ENCODE data around the gene TNRC6B. TPM values are rescaled to one million over a fixed set of nuclear protein-coding genes. Genes with fewer than 3 reads are reported as not detected.
"Not testable (repeated sequence)": the region's sequence is repeated elsewhere in the genome, so short reads cannot be mapped to it uniquely, and the experiment has no call there.

TNRC6B gene
- total and polyA plus RNA-seq, 9 donors, result 7.0 to 21.7 (median 9.7) TPM

GRCh38 chr22:40368836-40369235 lies 191.1 kb downstream of the TNRC6B start:
- no peak overlapping the region for H3K4me3 ChIP-seq (ENCODE audit: low read length)
- WGBS (ENCODE audit: insufficient coverage), result 100% methylated on average over 2 of the region's 3 CpGs
- no peak overlapping the region for H3K27ac ChIP-seq (ENCODE audit: low read length)
- peaks cover 38% of the 10 kb centered on the region for H3K36me3 ChIP-seq (ENCODE audit: control insufficient read depth, insufficient read depth, low read length)
- H3K27me3 ChIP-seq (ENCODE audit: control insufficient read depth, insufficient read depth, low read length), result no peaks in the 10 kb centered on the region
- peaks cover 7% of the 10 kb centered on the region for H3K4me1 ChIP-seq (ENCODE audit: control insufficient read depth, insufficient read depth, low read length)
- no peak for DNase-seq
- no peaks in the 10 kb centered on the region for H3K9me3 ChIP-seq (replicated peaks; ENCODE audit: control insufficient read depth, low read depth, low read length)

- Histone ChIP-seq H3K27ac (ENCODE audit: low read length) (no peak overlapping the region), H3K27me3 (ENCODE audit: control insufficient read depth, insufficient read depth, low read length) (no peaks in the 10 kb centered on the region), H3K9me3 (replicated peaks; ENCODE audit: control insufficient read depth, low read depth, low read length) (no peaks in the 10 kb centered on the region), H3K4me3 (ENCODE audit: low read length) (no peak overlapping the region), H3K36me3 (ENCODE audit: control insufficient read depth, insufficient read depth, low read length) (peaks cover 10% of the 10 kb centered on the region), H3K4me1 (ENCODE audit: control insufficient read depth, insufficient read depth, low read length) (peaks cover 4% of the 10 kb centered on the region)
- WGBS (ENCODE audit: insufficient coverage), result 96% methylated on average over 6 of the region's 8 CpGs
- no peak for DNase-seq
Measured at GRCh38 chr22:40374567-40374966, 196.8 kb downstream of the TNRC6B start.

- DNase-seq, result no peak
- 76% methylated on average over 2 of the region's 5 CpGs for WGBS (ENCODE audit: insufficient coverage)
- Histone ChIP-seq H3K4me1 (ENCODE audit: control insufficient read depth, insufficient read depth, low read length) (peaks cover 4% of the 10 kb centered on the region), H3K27me3 (ENCODE audit: control insufficient read depth, insufficient read depth, low read length) (no peaks in the 10 kb centered on the region), H3K27ac (ENCODE audit: low read length) (no peak overlapping the region), H3K36me3 (ENCODE audit: control insufficient read depth, insufficient read depth, low read length) (peaks cover 7% of the 10 kb centered on the region), H3K4me3 (ENCODE audit: low read length) (no peak overlapping the region), H3K9me3 (replicated peaks; ENCODE audit: control insufficient read depth, low read depth, low read length) (no peaks in the 10 kb centered on the region)
Measured at GRCh38 chr22:40376149-40376548, 198.4 kb downstream of the TNRC6B start.

- WGBS (ENCODE audit: insufficient coverage), result no CpG with 5 or more reads among the region's 2 CpGs
- H3K4me3 ChIP-seq (ENCODE audit: low read length), result no peak overlapping the region
- no peaks in the 10 kb centered on the region for H3K4me1 ChIP-seq (ENCODE audit: control insufficient read depth, insufficient read depth, low read length)
- peaks cover 4% of the 10 kb centered on the region for H3K36me3 ChIP-seq (ENCODE audit: control insufficient read depth, insufficient read depth, low read length)
- no peaks in the 10 kb centered on the region for H3K9me3 ChIP-seq (replicated peaks; ENCODE audit: control insufficient read depth, low read depth, low read length)
- no peak for DNase-seq
- H3K27ac ChIP-seq (ENCODE audit: low read length), result no peak overlapping the region
- H3K27me3 ChIP-seq (ENCODE audit: control insufficient read depth, insufficient read depth, low read length), result no peaks in the 10 kb centered on the region
Measured at GRCh38 chr22:40377931-40378330, 200.2 kb downstream of the TNRC6B start.

GRCh38 chr22:40378448-40378847 lies 200.7 kb downstream of the TNRC6B start:
- not testable (repeated sequence) for H3K27me3 ChIP-seq (ENCODE audit: control insufficient read depth, insufficient read depth, low read length); H3K4me1 ChIP-seq (ENCODE audit: control insufficient read depth, insufficient read depth, low read length); H3K9me3 ChIP-seq (replicated peaks; ENCODE audit: control insufficient read depth, low read depth, low read length); H3K36me3 ChIP-seq (ENCODE audit: control insufficient read depth, insufficient read depth, low read length); DNase-seq; H3K27ac ChIP-seq (ENCODE audit: low read length); H3K4me3 ChIP-seq (ENCODE audit: low read length)
- 86% methylated on average over 1 of the region's 11 CpGs for WGBS (ENCODE audit: insufficient coverage)

GRCh38 chr22:40381461-40381860 lies 203.7 kb downstream of the TNRC6B start:
- H3K36me3 ChIP-seq (ENCODE audit: control insufficient read depth, insufficient read depth, low read length), result no peaks in the 10 kb centered on the region
- WGBS (ENCODE audit: insufficient coverage), result no CpG with 5 or more reads among the region's 3 CpGs
- peaks cover 4% of the 10 kb centered on the region for H3K4me1 ChIP-seq (ENCODE audit: control insufficient read depth, insufficient read depth, low read length)

GRCh38 chr22:40383905-40384304 lies 206.2 kb downstream of the TNRC6B start:
- Histone ChIP-seq H3K36me3 (ENCODE audit: control insufficient read depth, insufficient read depth, low read length) (no peaks in the 10 kb centered on the region), H3K9me3 (replicated peaks; ENCODE audit: control insufficient read depth, low read depth, low read length) (no peaks in the 10 kb centered on the region), H3K4me3 (ENCODE audit: low read length) (no peak overlapping the region), H3K27me3 (ENCODE audit: control insufficient read depth, insufficient read depth, low read length) (no peaks in the 10 kb centered on the region), H3K4me1 (ENCODE audit: control insufficient read depth, insufficient read depth, low read length) (peaks cover 4% of the 10 kb centered on the region), H3K27ac (ENCODE audit: low read length) (no peak overlapping the region)
- no peak for DNase-seq
- WGBS (ENCODE audit: insufficient coverage), result no CpG with 5 or more reads among the region's 3 CpGs

More at GRCh38 chr22:40381461-40381860, 203.7 kb downstream of the TNRC6B start:
- no peak overlapping the region for H3K27ac ChIP-seq (ENCODE audit: low read length)
- no peaks in the 10 kb centered on the region for H3K27me3 ChIP-seq (ENCODE audit: control insufficient read depth, insufficient read depth, low read length)
- no peaks in the 10 kb centered on the region for H3K9me3 ChIP-seq (replicated peaks; ENCODE audit: control insufficient read depth, low read depth, low read length)
- H3K4me3 ChIP-seq (ENCODE audit: low read length), result no peak overlapping the region
- DNase-seq, result no peak

GRCh38 chr22:40385036-40385782 lies 207.5 kb downstream of the TNRC6B start:
- Histone ChIP-seq H3K4me3 (ENCODE audit: low read length) (no peak overlapping the region), H3K9me3 (replicated peaks; ENCODE audit: control insufficient read depth, low read depth, low read length) (no peaks in the 10 kb centered on the region), H3K36me3 (ENCODE audit: control insufficient read depth, insufficient read depth, low read length) (no peaks in the 10 kb centered on the region), H3K27me3 (ENCODE audit: control insufficient read depth, insufficient read depth, low read length) (no peaks in the 10 kb centered on the region), H3K27ac (ENCODE audit: low read length) (no peak overlapping the region), H3K4me1 (ENCODE audit: control insufficient read depth, insufficient read depth, low read length) (peaks cover 4% of the 10 kb centered on the region)
- DNase-seq, result no peak
- 54% methylated on average over 9 of the region's 10 CpGs for WGBS (ENCODE audit: insufficient coverage)

Other genes starting within 250 kb of the TNRC6B start
- 0.04 TPM for gene TMA7B, start 217.5 kb upstream of the TNRC6B start, total RNA-seq
- under 1 TPM in 2 of 8 donors, not detected in 6; 0.10 to 0.12 TPM for gene TMA7B, start 217.5 kb upstream of the TNRC6B start, polyA plus RNA-seq (ENCODE audit: insufficient read depth in 1 of 8, insufficient read length in 8 of 8, low replicate concordance in 1 of 8)
- gene FAM83F, start 183.0 kb upstream of the TNRC6B start, total RNA-seq, result 0.09 TPM
- under 1 TPM; 0.06 to 0.82 (median 0.28) TPM for gene FAM83F, start 183.0 kb upstream of the TNRC6B start, polyA plus RNA-seq (ENCODE audit: insufficient read depth in 1 of 8, insufficient read length in 8 of 8, low replicate concordance in 1 of 8)
- gene ADSL, start 168.6 kb downstream of the TNRC6B start, total RNA-seq, result 167 TPM
- 100 to 1,000 TPM; 150 to 213 (median 173) TPM for gene ADSL, start 168.6 kb downstream of the TNRC6B start, polyA plus RNA-seq (ENCODE audit: insufficient read depth in 1 of 8, insufficient read length in 8 of 8, low replicate concordance in 1 of 8)
- gene SGSM3, start 192.7 kb downstream of the TNRC6B start, total RNA-seq, result 52.7 TPM
- gene SGSM3, start 192.7 kb downstream of the TNRC6B start, polyA plus RNA-seq (ENCODE audit: insufficient read depth in 1 of 8, insufficient read length in 8 of 8, low replicate concordance in 1 of 8), result 10 to 100 TPM; 56.9 to 81.8 (median 65.9) TPM